EH (cell line): ENCODE measurements around the gene SLC26A6.

ENCODE experiments used
- DNase-seq: peaks from one replicate; pipeline ENCODE4 v3.0.0-alpha.2; 2015; ENCODE audit warnings: low read depth

SLC26A6 gene

DNA sequence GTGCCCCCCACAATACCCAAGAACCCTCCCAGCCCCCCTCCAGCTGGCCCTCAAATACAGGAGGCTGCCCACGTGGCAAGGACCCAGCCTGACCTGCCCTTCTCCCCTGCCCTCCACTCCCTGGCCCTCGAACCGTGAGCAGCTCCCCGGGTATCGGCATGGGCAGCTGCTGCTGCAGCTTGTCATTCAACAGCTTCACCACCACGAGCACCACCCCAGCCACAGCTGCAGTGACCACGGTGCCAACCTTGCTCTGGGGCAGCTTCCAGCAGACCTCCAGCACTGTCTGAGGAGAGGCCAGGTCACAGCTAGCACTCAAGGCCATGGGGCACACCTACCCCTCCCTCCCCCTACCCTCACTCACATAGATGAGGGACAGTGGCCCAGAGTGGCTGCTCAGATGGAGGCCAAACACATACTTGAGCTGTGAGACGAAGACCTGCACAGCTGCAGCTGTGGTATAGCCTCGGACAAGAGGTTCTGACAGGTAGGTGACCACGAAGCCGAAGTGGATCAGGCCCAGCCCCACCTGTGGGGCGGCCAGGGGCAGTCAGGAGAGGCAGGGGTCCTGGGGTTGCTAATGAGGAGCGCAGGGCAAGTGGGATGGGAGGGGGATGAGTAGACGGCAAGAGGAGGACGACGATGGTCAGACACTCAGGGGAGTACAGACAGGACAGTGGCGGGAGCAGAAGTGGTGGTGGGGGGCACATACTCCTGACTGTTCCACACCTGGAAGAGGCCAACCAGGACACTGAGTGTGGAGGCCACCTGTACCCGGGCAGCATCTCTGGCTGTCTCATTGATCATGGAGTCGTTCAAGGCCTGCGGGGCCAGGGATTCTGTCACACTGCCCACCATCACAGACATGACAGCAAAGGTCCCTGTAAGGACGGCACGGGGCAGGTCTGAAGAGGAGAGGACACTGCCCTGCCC lies 3.5 kb downstream of the SLC26A6 start:
- no peak for DNase-seq

DNA sequence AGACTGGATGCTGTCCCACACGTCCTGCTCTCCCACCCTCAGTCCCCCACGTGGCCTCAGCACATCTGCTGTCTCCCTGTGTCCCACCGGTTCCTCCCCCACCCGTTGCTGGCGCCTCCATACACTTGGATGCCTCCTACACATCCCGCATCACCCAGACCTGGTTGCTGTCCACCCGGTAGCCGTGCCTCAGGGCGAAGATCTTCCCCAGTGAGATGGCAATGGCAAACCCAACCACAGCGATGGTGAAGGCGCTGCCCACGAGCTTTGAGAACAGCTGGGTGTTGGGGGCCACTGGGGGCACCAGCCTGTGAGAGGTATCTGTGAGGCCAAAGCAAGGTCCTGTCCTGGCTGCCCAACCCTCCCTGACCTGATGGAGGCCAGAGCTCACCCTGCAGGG lies 4.4 kb downstream of the SLC26A6 start:
- no peak for DNase-seq

- no peak for DNase-seq
Observed at GRCh38 chr3:48630407-48630806, 4.9 kb downstream of the SLC26A6 start.

DNA sequence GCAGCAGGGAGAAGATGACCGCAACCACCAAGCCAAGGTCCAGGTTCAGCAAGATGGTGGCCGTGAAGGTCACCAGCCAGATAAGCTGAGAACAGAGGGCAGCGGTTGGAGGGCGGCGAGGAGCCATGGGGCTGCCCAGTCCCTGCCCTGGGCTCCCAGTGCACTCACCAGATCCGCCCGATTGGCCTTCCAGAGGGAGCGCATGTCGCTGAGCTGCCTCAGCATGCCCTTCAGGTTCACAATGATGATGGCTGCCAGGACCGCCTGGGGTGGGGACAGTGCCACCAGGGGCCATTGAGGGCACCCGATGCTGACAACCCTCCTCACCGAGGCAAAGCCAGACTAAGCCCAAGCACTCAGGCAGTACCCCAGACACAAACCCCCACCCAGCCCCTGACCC lies 5.4 kb downstream of the SLC26A6 start:
- DNase-seq, result no peak

DNA sequence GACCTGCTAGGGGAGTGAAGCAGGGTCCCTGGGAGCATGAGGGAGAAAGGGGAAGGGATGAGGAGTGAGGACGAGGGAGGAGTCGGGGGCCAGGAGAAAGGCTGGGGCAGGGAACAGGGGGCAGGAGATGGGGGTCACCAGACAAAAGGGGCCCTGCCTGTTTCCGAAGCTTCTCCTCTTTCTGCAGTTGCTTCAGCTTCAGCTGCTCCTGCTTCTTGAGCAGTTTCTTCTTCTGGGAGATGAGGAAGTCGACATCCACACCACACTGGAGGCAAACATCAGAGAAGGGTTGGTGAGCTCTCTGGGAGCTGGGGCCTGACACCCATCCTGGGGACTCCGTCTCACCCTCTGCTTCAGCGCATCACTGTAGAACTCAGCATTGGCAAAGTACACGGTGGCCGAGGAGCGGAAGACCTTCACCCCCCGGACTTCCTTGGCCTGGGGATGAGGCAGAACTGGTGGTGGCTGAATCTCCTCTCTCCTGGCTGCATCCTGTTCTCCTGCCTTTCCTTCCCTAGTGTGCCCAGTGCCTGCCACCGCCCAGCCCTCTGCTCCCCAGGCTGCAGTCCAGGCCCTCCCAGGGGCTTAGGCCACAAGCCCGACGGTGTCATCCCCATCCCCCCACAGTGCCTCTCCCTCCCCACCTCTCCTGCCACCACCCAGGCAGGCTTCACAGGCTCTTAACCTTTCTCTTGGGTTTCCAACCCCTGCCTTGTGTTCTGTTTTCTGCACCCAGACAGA lies 6.8 kb downstream of the SLC26A6 start:
- no peak for DNase-seq

DNA sequence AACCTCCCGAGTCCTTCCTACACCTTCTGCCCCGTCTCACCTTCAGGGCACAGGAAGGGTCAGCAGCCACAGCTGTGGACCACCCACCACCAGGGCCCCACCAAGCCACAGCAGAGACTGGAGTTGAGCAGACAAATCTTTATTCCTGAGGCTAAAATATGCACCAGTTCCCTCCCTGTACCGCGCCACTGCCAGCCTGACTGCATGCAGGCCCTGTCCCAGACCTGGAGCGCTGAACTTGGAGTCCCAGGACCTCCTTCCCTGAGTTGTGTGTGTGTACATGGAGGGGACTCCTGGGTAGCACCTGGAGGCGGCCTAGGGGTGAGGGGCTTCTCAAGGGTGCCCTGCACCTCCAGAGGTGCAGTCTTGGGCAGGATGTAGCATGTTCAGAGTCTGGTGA lies 9.7 kb downstream of the SLC26A6 start:
- DNase-seq, result no peak

GRCh38 chr3:48624767-48625166 lies 10.5 kb downstream of the SLC26A6 start:
- no peak for DNase-seq

DNA sequence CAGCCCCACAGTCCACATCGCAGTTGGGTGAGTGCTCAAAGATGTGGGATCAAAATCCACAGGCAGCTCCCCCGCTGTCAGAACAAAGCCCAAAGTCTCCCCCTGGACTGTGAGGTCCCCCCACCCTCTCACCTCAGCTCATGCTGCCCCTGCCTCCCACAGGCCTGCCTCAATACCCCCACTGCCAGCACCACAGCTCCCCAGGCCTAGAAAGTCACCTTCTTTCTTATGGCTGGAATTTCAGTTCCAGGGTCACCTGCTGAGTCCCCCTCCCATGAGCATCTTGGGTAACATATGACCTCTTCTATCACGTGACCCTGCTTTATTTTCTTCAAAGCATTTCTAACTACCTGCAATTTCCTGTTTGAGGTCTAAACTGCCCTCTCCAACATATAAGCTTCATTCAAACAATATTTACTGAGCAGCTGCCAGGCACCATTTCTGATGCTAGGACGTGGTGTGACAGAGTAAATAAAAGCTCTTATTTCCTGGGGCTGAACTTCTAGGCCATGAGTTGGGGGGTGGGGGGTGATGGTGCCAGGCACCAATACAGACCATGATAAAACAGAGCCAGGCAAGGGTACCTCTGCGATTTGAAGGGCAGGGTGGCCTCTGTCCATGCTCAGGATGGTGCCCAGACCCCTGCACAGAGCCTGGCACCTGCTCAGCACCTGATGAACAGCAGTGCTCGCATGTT lies 11.3 kb downstream of the SLC26A6 start:
- DNase-seq, result no peak

- no peak for DNase-seq
Observed at GRCh38 chr3:48621461-48621869, 13.8 kb downstream of the SLC26A6 start, which contains the start of gene TMEM89. TSS of gene TMEM89 (minus strand) at chr3:48621769. CDS start at chr3:48621756, 13 bp downstream.

GRCh38 chr3:48619541-48620524 lies 15.4 kb downstream of the SLC26A6 start:
- no peak for DNase-seq

DNA sequence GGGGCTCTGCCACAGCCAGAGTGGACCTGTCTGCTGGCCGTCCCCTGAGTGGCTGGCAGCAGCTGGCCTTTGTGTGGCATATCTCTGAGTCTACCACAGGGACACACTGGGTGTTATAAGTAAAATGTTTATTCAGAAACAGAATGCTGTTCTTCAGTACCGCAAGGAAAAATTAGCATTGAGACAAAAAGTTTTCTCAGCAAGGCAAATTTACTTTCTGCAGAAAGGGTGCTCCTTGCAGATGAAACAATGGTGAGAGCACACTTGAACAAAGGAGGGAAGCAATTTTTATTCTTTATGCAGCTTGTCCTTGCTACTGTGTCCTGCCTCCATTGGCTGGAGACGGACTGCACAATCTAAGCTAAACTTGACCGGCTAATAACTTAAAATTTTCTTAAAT lies 17.7 kb downstream of the SLC26A6 start:
- no peak for DNase-seq

DNA sequence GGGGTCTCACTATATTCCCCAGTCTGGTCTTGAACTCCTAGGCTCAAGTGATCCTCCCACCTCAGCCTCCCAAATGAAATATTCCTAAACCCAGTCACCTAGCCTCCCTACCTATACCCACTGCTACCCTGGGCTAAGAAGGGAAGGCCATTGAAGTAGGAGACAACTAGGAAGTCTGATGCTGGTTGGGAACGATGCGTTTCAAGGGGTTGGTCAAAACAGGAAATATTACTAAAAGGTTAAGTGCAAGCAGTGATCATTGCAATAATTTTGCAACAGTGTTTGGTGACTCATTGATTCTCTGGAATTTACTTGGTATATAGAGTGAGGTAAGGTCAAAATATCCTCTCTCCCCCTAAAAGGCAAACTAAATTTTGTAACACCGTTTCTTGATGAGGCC lies 21.2 kb downstream of the SLC26A6 start:
- DNase-seq, result peak; percentile 76

DNA sequence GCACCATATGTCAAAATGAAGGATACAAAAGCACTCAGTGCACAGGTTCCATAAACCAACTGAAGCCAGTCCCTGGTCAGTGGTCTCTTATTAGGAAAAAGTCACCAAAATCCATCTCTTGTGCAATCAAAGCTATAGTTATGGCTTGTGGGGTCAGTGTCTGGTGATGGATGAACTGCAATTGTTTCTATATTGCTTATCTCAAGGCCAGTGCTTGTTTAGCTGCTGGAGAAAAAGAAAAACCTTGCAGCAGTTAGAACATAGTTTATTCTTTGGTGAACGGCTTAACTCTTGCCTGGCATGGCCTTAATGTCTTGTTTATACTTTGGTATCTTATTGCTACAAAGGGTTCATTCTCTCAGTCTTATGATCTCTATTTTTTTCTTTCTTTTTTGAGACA lies 23.0 kb downstream of the SLC26A6 start:
- no peak for DNase-seq

- DNase-seq, result peak; percentile 93
Observed at GRCh38 chr3:48609088-48610005, 25.9 kb downstream of the SLC26A6 start, which contains the start of gene UQCRC1. TSS of gene UQCRC1 (minus strand) at chr3:48609646. CDS start at chr3:48609620, 26 bp downstream.

GRCh38 chr3:48607519-48607918 lies 27.7 kb downstream of the SLC26A6 start:
- DNase-seq, result peak; percentile 16

- no peak for DNase-seq
Observed at GRCh38 chr3:48601622-48601994, 33.7 kb downstream of the SLC26A6 start.

- no peak for DNase-seq
Observed at GRCh38 chr3:48600711-48601621, 34.3 kb downstream of the SLC26A6 start.

GRCh38 chr3:48599509-48600285 lies 35.6 kb downstream of the SLC26A6 start:
- no peak for DNase-seq
